Measurements from ENCODE around the gene CEP104.

CEP104 gene

GRCh38 chr1:3790952-3791351 is 66.1 kb downstream of the CEP104 start:
- DNase-seq = no peak

DNA sequence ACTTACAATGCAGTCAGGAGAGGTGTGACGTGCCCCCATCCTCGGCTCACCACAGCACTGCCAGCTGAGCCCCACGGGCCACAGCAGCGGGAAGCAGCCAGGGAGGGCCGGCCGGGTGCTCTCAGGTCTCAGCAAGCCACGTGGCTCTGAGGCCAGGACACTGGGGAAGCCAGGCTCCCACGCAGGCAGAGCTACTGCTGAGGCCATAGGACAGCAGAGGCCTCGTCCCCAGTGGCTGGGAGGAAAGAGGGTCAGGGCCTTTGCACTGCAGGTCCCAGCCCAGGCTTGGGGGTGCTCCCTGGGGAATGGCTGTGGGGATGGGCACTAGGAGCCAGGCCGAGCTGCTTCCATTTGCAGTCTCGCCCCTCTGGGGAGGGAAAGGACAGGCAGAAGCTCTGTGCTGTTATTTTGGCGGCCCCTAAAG is 66.5 kb downstream of the CEP104 start:
- no peak for DNase-seq

- DNase-seq = no peak
These were observed 67.3 kb downstream of the CEP104 start for GRCh38 chr1:3789421-3790300.

- no peak for DNase-seq
These were observed 68.1 kb downstream of the CEP104 start for GRCh38 chr1:3788756-3789420.

- DNase-seq = no peak
These were observed 69.0 kb downstream of the CEP104 start for GRCh38 chr1:3787745-3788605.

GRCh38 chr1:3787349-3787715 is 69.7 kb downstream of the CEP104 start:
- no peak for DNase-seq

- no peak for DNase-seq
These were observed 70.3 kb downstream of the CEP104 start for GRCh38 chr1:3786468-3787348.

GRCh38 chr1:3785456-3786157 is 71.4 kb downstream of the CEP104 start:
- DNase-seq = peak; percentile 30

DNA sequence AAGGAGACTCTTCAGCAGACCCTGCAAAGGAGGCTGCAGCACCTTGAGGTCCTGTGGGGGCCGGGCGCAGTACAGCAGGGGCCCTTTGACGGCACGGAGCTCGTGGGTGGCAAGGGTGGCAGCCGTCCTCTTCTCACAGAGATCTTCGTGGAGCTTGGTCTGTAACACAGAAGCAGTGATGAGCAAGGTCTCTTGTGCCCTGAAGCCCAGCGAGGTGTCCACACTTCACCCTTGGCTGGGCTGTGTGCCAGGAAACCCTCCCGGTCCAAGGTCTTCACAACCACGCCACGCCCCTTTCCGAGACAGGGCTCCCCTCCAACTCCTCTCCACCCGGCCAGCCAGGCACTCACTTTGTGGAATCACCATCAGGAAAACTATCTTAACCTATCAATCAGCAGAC is 72.0 kb downstream of the CEP104 start:
- DNase-seq = no peak

- DNase-seq = no peak
These were observed 73.1 kb downstream of the CEP104 start for GRCh38 chr1:3783651-3784474.

- DNase-seq = no peak
These were observed 76.1 kb downstream of the CEP104 start for GRCh38 chr1:3780901-3781300.

GRCh38 chr1:3779912-3780416 is 77.0 kb downstream of the CEP104 start:
- DNase-seq = no peak

GRCh38 chr1:3779265-3779911 is 77.6 kb downstream of the CEP104 start:
- no peak for DNase-seq

DNA sequence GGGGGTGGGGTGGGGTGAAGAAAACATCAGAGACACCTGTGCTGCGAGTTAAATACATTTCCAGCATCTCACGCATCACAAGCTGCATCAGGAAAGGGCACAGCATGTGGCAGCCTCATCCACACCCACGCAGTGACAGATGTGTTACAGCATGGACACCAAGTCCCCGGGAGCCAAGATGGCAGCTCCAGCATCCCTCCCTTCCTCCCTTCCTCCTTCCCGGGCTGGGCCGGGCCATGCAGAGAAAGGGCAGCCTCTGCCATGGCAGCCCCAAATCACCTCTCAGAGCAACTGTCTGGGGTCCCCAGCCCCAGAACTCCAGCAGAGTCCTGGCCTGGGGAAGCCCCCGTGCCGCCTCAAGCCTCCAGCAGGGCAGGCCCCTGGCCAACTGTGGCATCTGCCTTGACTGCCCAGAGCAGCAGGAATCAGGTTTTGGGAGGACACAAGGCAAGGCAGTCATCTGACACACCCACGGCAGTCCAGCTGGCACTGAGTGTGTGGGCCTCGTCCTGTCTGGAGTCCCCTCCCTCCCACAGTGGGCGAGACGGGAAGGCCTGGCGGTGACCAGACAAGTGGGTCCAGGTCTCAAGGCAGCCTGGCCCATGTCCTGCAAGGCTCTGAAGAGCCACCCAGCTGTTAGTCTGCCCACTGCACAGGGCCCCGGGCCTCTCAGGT is 78.3 kb downstream of the CEP104 start:
- DNase-seq = no peak

GRCh38 chr1:3777647-3778589 is 79.1 kb downstream of the CEP104 start:
- no peak for DNase-seq

- no peak for DNase-seq
These were observed 79.9 kb downstream of the CEP104 start for GRCh38 chr1:3777078-3777547.

GRCh38 chr1:3776231-3776961 is 80.6 kb downstream of the CEP104 start:
- DNase-seq = no peak

Data from NCI-H82 (cell line).